ENCODE results near the gene KRT7.

- TF ChIP-seq POLR2A (IDR thresholded peaks at IDR 0.05; ENCODE audit: low read length) = no peak
- TF ChIP-seq GATA1 (IDR thresholded peaks at IDR 0.05; ENCODE audit: low read depth, low read length) = no peak
Measured at GRCh38 chr12:52295663-52296062, 62.6 kb downstream of the KRT7 start.
